GM21737 (cell line): ENCODE measurements around the gene PPAN.

Experiments
- ATAC-seq: cut with Tn5 transposase; IDR thresholded peaks from one replicate; pipeline ENCODE4 v1.9.1; 2021; ENCODE audit warnings: mild to moderate bottlenecking, moderate library complexity; ENCODE audit not compliant: unreplicated experiment

The PPAN gene, protein sequence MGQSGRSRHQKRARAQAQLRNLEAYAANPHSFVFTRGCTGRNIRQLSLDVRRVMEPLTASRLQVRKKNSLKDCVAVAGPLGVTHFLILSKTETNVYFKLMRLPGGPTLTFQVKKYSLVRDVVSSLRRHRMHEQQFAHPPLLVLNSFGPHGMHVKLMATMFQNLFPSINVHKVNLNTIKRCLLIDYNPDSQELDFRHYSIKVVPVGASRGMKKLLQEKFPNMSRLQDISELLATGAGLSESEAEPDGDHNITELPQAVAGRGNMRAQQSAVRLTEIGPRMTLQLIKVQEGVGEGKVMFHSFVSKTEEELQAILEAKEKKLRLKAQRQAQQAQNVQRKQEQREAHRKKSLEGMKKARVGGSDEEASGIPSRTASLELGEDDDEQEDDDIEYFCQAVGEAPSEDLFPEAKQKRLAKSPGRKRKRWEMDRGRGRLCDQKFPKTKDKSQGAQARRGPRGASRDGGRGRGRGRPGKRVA

DNA sequence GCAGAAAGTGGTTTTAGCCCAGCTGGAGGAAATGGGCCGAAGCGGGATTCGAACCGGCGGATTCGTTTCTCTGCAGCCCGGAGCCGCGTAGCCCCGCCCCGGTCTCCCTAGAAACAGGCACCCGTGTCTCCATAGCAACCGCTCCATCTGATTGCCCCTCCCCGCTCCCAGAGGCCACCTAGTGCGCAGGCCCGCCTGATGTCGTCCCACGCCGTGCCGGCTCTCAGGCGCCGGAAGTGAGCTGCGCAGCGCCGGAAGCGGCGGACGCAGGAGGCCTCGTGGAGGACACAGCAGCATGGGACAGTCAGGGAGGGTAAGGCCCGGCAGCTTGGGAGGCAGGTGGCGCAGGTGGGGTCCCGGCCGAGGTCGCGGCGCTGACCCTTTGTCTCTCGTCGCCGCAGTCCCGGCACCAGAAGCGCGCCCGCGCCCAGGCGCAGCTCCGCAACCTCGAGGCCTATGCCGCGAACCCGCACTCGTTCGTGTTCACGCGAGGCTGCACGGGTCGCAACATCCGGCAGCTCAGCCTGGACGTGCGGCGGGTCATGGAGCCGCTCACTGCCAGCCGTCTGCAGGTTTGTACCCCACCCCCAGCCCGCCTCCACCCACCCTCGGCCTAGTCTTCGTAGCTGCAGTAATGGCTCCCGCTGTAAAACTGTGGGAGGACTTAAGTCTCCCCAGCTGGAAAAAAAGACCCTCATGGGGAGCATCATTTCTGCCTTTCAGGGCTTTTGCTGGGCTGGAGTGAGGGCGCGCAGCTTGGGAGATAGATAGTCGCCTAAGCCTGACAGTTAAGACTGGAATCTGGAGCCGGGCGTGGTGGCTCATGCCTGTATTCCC lies at the start of gene PPAN:
Gene PPAN (plus strand): TSS at position 263 of the 837 bp plus-strand sequence. CDS start 33 bp downstream, at position 296.
- ATAC-seq = peak; percentile 46

DNA sequence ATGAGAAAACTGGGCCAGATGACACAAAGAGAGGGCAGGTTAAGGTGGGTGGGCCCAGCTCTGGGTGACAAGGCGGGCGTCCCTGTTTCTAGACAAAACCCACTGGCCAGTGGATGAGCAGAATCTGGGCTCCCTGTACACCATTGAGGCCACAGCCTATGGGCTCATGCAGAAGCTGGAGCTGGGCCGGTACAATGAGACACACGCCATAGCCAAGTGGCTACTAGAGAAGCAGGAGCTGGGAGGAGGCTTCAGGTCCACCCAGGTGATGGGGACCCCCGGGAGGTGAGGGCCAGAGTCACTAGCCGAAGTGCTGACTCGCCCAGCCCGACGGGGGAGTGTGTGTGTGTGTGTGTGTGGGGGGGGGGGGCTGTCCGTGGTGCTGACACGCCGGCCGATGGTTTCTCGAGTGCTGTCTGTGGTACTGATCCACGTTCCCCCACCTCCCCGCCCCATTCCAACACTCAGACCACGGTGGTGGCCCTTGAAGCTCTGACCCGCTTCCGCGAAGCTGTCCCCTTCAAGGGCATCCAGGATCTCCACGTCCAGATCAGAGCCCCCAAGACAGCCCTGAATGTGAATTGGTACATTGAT lies 44.3 kb upstream of the PPAN start:
- no peak for ATAC-seq

DNA sequence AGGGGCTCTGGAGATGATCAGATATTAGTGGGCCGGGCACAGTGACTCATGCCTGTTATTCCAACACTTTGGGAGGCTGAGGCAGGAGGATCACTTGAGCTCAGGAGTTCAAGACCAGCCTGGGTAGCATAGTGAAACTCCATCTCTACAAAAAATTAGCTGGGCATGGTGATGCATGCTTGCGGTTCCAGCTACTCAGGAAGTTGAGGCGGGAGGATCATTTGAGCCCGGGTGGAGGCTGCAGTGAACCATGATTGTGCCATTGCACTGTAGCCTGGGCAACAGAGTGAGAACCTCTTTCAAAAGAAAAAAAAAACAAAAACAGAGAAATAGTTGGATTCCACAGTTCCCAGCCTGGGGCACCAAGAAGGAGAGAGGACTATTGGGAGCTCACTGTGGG lies 38.0 kb upstream of the PPAN start:
- no peak for ATAC-seq

DNA sequence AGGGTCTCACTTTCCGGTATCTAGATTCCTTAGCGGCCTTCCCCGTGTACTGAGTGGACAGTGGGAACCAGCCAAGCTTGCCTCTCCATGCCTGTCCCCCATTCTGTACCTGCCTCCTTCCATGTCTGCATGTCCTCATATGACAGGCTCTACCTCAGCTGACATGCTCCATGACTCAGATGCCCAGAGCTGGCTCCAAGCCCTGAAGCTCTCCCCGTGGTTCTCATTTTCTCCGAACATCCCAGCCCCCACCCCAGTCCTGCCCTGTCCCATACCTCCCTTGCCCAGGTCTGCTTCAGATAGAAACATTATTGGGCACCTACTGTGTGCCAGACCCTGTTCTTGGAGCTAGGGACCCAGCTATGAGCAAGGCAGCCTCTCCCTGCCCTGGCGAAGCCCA lies 37.1 kb upstream of the PPAN start:
- ATAC-seq = no peak

DNA sequence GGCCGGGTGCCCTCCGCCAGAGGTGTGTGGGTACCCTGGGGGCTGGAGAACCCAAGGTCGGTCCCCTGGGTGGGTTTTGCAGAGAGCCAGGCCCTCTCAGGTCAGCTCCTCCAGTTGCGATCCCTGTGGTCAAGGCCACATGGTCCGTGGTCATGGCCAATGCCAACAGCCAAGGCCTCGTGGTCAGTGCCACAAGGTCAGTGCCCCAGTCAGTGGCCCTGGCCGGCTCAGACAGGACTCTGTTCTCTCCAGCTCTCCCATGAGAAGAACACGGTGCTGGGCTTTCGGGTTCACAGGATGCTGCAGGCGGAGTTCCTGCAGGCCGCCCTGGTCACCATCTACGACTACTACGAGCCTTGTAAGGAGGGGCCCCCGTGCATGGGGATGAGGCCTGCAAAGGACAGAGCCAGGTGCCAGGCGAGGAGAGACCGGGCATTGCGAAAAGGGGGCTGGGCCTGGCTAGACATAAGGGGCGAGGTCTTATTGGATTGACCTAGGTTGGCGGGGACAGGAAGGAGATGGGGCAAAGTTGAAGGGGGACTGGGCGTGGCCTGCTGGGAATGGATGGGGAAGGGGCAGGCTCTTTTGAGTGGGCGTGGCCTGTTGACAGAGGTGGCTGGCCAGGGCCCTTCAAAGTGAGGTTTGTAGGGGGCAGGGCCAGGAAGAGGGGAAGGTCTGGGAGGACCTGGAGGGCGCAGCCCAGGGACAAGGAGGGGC lies 35.3 kb upstream of the PPAN start:
- ATAC-seq = no peak

DNA sequence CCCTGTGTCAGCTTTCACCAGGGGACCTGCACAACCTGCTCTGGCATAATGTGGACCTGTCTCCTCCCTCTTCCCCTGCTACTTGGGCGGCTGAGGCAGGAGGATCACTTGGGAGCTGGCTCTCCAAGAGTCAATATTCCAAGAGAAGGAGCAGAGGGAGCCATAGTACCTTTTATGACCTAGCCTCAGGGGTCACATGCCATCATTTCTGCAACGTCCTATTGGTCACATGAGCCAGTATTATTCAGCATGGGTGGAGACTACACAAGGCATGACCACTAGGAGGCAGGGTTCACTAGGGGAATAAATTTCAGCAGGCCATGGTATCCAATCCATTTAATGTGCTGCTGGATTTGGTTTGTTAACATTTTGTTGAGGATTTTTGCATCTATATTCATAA lies 32.0 kb upstream of the PPAN start:
- ATAC-seq = no peak

DNA sequence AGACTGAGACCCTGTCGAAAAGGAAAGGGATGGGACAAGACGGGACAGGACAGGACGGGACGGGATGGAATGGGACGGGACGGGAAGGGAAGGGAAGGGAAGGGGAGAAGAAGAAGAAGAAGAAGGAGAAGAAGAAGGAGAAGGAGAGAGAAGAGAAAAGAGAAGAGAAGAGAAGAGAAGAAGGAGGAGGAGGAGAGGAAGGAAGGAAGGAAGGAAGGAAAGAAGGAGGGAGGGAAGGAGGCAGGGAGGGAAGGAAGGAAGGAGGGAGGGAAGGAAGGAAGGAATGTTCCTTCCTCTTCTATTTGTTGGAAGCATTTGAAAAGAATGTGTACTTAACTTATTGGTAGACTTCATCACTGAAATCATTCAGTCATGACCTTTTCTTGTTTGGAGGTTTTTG lies 29.6 kb upstream of the PPAN start:
- ATAC-seq = no peak

DNA sequence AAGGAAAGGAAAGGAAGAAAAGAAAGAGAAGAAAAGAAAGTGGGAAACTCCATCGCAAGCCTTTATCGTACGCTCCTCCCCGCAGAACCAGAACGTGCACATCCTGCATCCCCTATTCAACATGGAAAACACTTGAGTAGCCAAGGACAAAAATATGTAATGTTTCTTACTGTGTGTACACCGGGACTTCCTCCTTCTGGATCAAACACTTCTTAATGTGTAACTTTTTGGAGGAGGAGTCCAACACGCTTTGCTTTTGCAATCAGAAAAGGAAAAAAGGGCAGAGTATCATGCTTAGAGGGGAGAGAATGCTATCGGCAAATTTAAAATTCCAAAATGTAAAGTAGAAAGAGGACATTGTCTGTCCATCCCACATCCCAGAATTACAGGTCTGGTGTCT lies 27.8 kb upstream of the PPAN start:
- ATAC-seq = no peak

DNA sequence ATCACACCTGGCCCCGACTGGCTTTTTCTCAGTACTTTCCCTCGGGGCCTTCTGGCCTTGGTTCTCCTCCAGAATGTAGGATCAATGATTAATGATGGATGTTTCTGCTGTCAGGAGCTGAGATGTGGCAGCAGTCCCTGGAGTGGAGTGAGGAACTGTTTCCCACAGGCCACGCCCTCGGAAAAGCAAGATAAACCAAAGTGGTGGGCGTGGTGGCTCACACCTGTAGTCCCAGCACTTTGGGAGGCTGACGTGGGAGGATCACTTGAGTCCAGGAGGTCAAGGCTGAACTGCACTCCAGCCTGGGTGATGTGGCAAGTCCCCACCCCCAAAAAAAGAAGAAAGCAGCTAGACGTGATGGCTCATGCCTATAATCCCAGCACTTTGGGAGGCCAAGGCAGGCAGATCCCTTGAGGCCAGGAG lies 27.1 kb upstream of the PPAN start:
- no peak for ATAC-seq

DNA sequence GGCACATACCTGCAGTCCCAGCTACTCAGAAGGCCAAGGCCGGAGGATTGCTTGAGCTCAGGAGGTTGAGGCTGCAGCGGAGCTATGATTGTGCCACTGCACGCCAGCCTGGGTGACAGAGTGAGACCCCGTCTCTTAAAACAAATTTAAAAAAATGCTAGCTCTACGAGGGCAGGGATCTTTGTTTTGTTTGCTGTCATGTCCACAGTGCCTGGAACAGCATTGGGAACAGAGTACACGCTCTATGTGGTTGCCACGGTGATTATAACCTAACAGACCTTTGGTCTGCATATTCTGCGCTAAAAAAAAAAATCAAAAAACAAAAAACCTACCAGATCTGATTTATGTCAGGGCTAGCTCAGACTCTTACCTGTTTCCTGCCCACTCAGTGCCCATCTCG lies 22.3 kb upstream of the PPAN start:
- ATAC-seq = no peak

DNA sequence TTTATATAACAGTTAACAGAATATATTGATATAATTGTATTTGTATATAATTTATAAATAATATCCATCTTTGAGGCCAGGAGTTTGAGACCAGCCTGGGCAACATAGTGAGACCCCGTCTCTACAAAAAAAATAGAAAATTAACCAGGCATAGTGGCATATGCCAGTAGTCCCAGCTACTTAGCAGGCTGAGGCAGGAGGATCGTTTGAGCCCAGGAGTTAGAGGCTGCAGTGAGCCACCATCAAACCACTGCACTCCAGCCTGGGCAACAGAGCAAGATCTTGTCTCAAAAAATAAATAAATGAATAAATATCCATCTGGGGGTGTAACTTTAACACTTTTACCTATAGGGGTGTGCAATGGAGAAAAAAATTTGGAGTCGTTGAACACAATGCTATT lies 21.4 kb upstream of the PPAN start:
- no peak for ATAC-seq

DNA sequence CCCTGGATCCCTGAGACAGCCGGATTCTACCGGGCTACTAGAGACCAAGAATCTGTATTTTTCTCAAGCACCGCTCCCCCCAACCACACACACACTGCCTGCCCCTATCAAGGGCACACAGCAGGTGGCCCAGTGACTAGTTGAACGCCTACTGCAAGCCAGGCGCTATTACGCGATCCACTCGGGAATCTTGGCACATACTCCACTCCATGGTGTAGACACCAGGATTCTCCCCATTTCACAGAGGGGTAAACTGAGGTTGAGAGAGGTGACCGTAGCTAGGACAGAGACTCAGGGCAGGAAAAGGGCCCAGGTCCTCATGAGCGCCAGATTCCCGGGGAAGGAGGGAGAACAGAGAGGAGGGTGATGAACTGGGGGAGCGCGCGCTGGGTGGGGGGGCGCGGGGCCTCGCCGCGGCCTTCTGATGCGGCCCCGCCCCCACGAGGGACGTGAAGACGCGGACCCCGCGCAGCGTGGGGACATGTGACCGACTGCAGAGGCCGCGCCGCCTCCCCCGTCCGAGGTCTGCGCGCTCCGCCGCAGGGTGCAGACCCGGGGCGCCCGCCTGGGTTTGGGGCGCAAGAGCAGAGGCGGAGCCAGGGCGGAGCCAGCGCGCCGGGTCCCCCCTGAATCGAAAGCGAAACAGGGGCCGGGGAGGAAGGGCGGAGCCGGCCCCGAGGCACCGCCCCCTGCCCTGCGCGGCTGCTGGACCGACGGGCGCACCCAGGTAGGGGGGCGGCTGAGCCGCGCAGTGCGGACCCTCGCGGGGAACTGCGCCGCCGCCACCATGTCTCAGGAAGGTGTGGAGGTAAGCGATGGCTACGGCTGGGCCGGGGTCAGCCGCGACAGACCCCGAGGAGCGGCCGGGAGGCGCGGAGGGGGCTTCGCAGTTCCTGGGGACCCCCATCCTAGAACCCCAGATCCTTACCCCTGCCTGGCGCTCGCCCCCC lies 20.2 kb upstream of the PPAN start, which contains the start of gene SHFL:
Gene SHFL (plus strand): TSS at position 677 of the 950 bp plus-strand sequence. CDS start 111 bp downstream, at position 788.
- peak; percentile 78 for ATAC-seq

DNA sequence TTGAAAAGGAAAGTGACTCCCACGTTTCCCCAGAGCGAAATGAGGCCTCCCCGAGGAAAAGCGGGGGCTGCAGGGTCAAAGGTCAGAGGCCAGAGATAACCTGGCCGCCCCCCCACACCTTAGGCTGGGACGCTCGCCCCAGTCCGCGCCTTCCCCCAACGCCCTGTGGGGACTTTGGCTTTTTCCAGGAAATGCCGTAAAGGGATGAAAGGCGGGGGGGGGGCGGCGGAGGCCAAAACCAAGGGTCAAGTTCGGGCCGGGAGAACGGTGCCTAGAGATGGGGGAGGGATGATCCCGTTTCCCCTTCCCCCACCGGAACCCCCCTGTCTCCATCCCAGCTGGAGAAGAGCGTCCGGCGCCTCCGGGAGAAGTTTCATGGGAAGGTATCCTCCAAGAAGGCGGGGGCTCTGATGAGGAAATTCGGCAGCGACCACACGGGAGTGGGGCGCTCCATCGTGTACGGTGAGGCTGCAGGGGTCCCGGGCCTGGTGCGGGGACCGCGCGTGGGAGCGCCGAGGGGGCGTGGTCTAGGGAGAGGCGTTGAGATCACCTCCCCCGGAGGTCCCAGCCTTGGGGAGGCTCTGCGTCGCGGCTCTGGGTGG lies 19.5 kb upstream of the PPAN start:
- no peak for ATAC-seq

DNA sequence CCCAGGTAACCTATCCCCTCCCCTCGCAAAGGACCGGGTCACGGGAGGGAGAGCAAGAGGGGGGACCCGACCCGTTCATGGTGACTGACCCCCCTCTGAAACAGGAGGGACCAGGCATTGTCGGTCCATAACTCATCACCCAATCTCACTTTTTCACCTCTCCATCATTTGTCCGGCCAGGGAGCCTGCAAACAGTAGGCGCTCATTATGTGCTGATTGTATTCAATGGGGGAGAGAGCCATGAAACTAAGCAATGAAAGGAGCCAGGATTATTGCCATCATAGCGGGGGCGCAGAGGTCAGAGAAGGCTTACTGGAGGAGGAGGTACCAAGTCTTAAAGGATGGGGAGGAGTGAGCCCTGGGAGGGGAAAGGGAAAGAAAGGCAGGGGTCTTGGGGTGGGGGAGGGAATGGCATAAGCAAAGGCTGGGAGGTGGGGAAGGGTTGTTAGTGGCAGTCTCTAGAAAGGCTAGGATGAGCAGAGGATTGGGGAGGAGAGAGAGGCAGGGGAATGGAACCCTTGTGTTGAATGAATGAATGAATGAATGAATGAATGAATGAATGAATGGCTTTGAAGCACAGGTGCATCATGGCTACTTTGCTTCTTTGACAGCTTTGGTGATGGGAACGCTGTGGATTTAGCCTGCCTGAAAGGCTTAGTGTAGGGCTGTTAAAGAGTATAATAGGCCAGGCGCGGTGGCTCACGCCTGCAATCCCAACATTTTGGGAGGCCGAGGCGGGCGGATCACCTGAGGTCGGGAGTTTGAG lies 18.7 kb upstream of the PPAN start:
- no peak for ATAC-seq

DNA sequence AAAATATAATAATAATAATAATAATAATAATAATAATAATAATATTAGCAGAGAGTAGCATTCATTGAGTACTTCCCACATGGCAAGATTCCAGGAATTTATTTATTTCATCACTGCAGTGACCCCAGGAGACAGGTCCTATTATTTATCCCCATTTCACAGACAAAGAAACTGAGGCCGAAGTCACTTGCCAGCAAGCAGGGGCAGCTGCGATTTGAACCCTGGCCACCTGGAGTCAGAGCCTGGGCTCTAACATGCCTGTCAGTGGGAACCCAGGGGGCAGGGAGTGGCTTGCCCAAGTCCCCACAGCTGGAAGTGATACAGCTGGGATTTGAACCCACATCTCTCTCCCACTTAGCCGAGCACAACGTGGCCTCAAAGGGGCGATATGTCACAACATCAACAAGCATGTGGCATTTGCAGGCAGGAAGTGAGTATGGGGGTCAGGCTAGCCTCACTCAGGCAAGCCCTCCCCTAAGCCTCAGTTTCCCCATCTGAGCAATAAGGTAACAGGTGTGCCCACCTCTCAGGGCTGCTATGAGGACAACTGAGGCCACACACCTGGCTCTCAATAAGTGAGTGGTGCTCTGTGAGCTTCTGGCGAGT lies 17.1 kb upstream of the PPAN start:
- no peak for ATAC-seq

DNA sequence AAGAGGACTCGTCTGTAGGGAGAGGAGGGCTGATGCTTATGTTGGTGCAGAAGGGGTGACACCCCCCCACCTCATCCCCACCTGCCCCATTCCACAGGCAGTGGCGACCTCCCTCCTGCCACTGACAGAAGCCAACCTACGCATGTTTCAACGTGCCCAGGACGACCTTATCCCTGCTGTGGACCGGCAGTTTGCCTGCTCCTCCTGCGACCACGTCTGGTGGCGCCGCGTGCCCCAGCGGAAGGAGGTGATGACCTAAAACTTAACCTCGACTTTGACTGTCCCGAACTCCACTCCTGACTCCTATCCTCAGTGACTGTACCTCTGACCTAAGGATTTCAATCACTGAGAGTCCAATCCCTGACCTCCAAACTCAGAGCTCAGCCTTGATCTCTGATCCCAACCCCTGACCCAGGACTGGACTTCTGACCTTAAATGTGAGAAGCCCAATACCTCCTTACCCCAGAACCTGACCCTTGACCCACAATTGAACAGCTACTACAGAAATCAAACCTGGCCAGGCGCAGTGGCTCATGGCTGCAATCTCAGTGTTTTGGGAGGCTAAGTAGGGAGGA lies 16.3 kb upstream of the PPAN start:
- no peak for ATAC-seq

DNA sequence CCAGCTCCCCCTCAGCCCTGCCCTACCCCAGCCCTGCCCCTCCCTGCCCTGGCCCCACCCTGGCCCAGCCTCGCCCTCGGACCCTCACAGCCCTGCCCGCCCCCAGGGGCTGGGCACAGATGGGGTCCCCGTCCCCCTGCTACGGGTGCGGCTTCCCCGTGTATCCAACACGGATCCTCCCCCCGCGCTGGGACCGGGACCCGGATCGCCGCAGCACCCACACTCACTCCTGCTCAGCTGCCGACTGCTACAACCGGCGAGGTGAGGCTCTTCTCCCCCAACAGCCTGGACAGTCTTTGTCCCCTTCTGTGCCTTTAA lies 14.8 kb upstream of the PPAN start:
- ATAC-seq = no peak
